Endothelial cell of umbilical vein (primary cell): ENCODE measurements around the gene PAOX. TPM values are rescaled to one million over a fixed set of nuclear protein-coding genes. Genes with fewer than 3 reads are reported as not detected.

Source experiments
- BruUV-seq: library from RNA; stranded (reverse); fragments of 400-500 nt; replicated peaks from 2 replicates; lab custom pipeline; 2021; lab: Mats Ljungman, UMichigan
- CTCF ChIA-PET: fragments of 300-600, 350-600 bp; sonication (Branson Sonifier 250); formaldehyde crosslinking; loops from one replicate; lab custom pipeline; 2021; ENCODE audit warnings: antibody characterized with exemption, inconsistent platforms; lab: Charles Lee
- POLR2A ChIA-PET: fragments of 300-600, 350-600 bp; sonication (Branson Sonifier 250); formaldehyde crosslinking; loops from one replicate; lab custom pipeline; 2021; ENCODE audit warnings: antibody characterized with exemption, inconsistent platforms; lab: Charles Lee
- DNase-seq: peaks from one replicate; pipeline ENCODE4 v3.0.0-alpha.2; 2011; ENCODE audit warnings: low read depth, low spot score
- FAIRE-seq: peaks from 2 replicates; lab custom pipeline; 2011; peaks lifted over from hg19 to GRCh38; lab: Jason Lieb, UNC
- H2AFZ ChIP-seq: 2 replicates; pipeline ENCODE4 v1.6.0; 2012; ENCODE audit warnings: low read depth, low read length, control low read depth, inconsistent platforms
- H3K27ac ChIP-seq: 2 replicates; pipeline ENCODE4 v1.5.1; 2011; ENCODE audit warnings: low read depth, mild to moderate bottlenecking, control low read depth, low read length, moderate library complexity; ENCODE audit not compliant: insufficient read depth
- H3K27me3 ChIP-seq, 2 experiments: 2 replicates each; pipeline versions ENCODE4 v1.6.0 to v1.6.1; 2011; ENCODE audit warnings: low read length in 2 of 2, mixed read lengths in 1 of 2; ENCODE audit not compliant: control insufficient read depth in 2 of 2, insufficient read depth in 2 of 2
- H3K36me3 ChIP-seq, 2 experiments: 2 replicates in 1 of 2; 3 replicates in 1 of 2; pipeline ENCODE4 v1.5.1; 2011; ENCODE audit warnings: low read length in 2 of 2, mild to moderate bottlenecking in 1 of 2, moderate library complexity in 1 of 2; ENCODE audit not compliant: control insufficient read depth in 2 of 2, insufficient read depth in 2 of 2; ENCODE audit errors: extremely low read depth in 1 of 2
- H3K4me1 ChIP-seq: 3 replicates; pipeline ENCODE4 v1.5.1; 2011; ENCODE audit warnings: mild to moderate bottlenecking, low read length; ENCODE audit not compliant: control insufficient read depth, insufficient read depth; ENCODE audit errors: extremely low read depth
- H3K4me2 ChIP-seq: 2 replicates; pipeline ENCODE4 v1.6.1; 2011; ENCODE audit warnings: low read length, control low read depth, mixed read lengths; ENCODE audit not compliant: insufficient read depth
- H3K4me3 ChIP-seq, 3 experiments: fragments of 200-600 bp in 1 of 3; sonication (generic), shearing (Covaris generic) in 1 of 3; replicated peaks in 1 of 3; 2 replicates each; pipeline ENCODE4 v1.5.1; 2011 to 2016; ENCODE audit warnings: control low read depth in 3 of 3, low read length in 3 of 3, mild to moderate bottlenecking in 2 of 3, inconsistent platforms in 1 of 3, low read depth in 1 of 3, moderate library complexity in 1 of 3; ENCODE audit not compliant: insufficient read depth in 1 of 3
- H3K79me2 ChIP-seq: 2 replicates; pipeline ENCODE4 v1.6.0; 2012; ENCODE audit warnings: low read length, inconsistent platforms; ENCODE audit not compliant: control insufficient read depth, insufficient read depth
- H3K9ac ChIP-seq: replicated peaks from 2 replicates; pipeline ENCODE3; 2011; ENCODE audit warnings: low read length, control low read depth; ENCODE audit not compliant: insufficient read depth; ENCODE audit errors: extremely low read depth
- H3K9me1 ChIP-seq: replicated peaks from 3 replicates; pipeline ENCODE4 v1.6.0; 2011; ENCODE audit warnings: mild to moderate bottlenecking, low read length; ENCODE audit not compliant: control insufficient read depth, insufficient read depth; ENCODE audit errors: extremely low read depth
- H3K9me3 ChIP-seq: replicated peaks from 2 replicates; pipeline ENCODE4 v1.5.1; 2012; ENCODE audit warnings: low read length, inconsistent platforms; ENCODE audit not compliant: control insufficient read depth, insufficient read depth
- H4K20me1 ChIP-seq: replicated peaks from 2 replicates; pipeline ENCODE3; 2011; ENCODE audit warnings: mild to moderate bottlenecking, low read length; ENCODE audit not compliant: control insufficient read depth, insufficient read depth; ENCODE audit errors: extremely low read depth
- CTCF ChIP-seq, 2 donors: IDR thresholded peaks; 1 replicate in 1 of 2; 2 replicates in 1 of 2; pipeline ENCODE4 v1.5.1; 2011; ENCODE audit warnings: low read length in 2 of 2, mild to moderate bottlenecking in 2 of 2, moderate library complexity in 2 of 2, control low read depth in 1 of 2, inconsistent platforms in 1 of 2, low read depth in 1 of 2; ENCODE audit not compliant: insufficient read depth in 1 of 2; ENCODE audit errors: extremely low read depth in 1 of 2
- EZH2 ChIP-seq: IDR thresholded peaks from 2 replicates; pipeline ENCODE4 v1.6.1; 2012; ENCODE audit warnings: borderline replicate concordance, low read depth, mild to moderate bottlenecking, moderate library complexity, low read length, inconsistent platforms; ENCODE audit not compliant: severe bottlenecking
- GATA2 ChIP-seq: IDR thresholded peaks from 2 replicates; pipeline ENCODE4 v1.7.0; 2011; ENCODE audit warnings: low read depth, mild to moderate bottlenecking, moderate library complexity, mixed read lengths, low read length; ENCODE audit not compliant: insufficient read length, insufficient read depth
- MAX ChIP-seq: IDR thresholded peaks from 2 replicates; pipeline ENCODE4 v1.6.1; 2011; ENCODE audit not compliant: insufficient read depth, insufficient read length
- MYC ChIP-seq: IDR thresholded peaks from one replicate; pipeline ENCODE4 v1.6.1; 2011; ENCODE audit warnings: mild to moderate bottlenecking, low read depth, low read length
- POLR2A ChIP-seq: IDR thresholded peaks from 2 replicates; pipeline ENCODE4 v1.6.1; 2012; ENCODE audit warnings: low read depth, mild to moderate bottlenecking, control low read depth, low read length
- dilution Hi-C: fragments of 300-500 bp; cut with MboI; formaldehyde crosslinking; loops from one replicate; pipeline ENCODE4 v1.15.0; 2019; ENCODE audit warnings: low sequenced_read_pairs; ENCODE audit not compliant: extremely low pct_ligation_motif_present
- intact Hi-C: fragments of 100-400 bp; cut with micrococcal nuclease; formaldehyde crosslinking; loops from one replicate; pipeline ENCODE4 v1.10.0; 2022
- polyA plus RNA-seq, 4 experiments: library from polyadenylated mRNA; depleted of rRNA in 3 of 4; stranded (reverse) in 3 of 4; unstranded in 1 of 4; fragments of >200 nt; gene quantifications; 2 replicates each; pipeline versions ENCODE4 v1.2.1 to v1.2.3, GENCODE V29; 2011 to 2012; ENCODE audit warnings: missing spikeins in 1 of 4
- total RNA-seq: library from RNA; stranded (reverse); gene quantifications from 2 replicates; pipeline ENCODE4 v1.2.3, GENCODE V29; 2021

The PAOX gene
- total and polyA plus RNA-seq, 2 donors (not counting 3 experiments of a cell fraction or from before 2014, with no cell fraction given) = 2.6 to 3.8 TPM

GRCh38 chr10:133355266-133355665 is 23.8 kb upstream of the PAOX start:
- TF ChIP-seq MYC (no peak), CTCF (IDR thresholded peaks at IDR 0.05; ENCODE audit: extremely low read depth in 1 of 2, insufficient read depth in 1 of 2, low read depth in 1 of 2, low read length in 2 of 2) (no peak), EZH2 (no peak), POLR2A (no peak), GATA2 (no peak), MAX (no peak)
- no peak for FAIRE-seq
- Histone ChIP-seq H3K4me2 (no peak overlapping the region), H3K4me3 (no peak overlapping the region), H3K9me3 (no peaks in the 10 kb centered on the region), H3K79me2 (no peaks in the 10 kb centered on the region), H3K27ac (no peak overlapping the region), H3K4me1 (peaks cover 3% of the 10 kb centered on the region), H3K9ac (no peak overlapping the region), H4K20me1 (no peaks in the 10 kb centered on the region), H3K36me3 (no peaks in the 10 kb centered on the region), H3K9me1 (no peaks in the 10 kb centered on the region), H3K27me3 (no peaks in the 10 kb centered on the region), H2AFZ (no peak overlapping the region)
- BruUV-seq = no TSS peak
- intact Hi-C loops = no loop called here
- ChIA-PET CTCF (interaction anchor here (0.9 to 3.6 kb wide), 2 partner anchors 14 to 25 kb away, joined by 3 to 20 read pairs; no protein-coding TSS in a partner anchor), POLR2A (no interaction called here)
- DNase-seq = no peak
- dilution Hi-C loops = no loop called here
